Activated CD8-positive, alpha-beta memory T cell treated with anti-CD3 and anti-CD28 coated beads, Interleukin-2, amount 50 U/mL, for 48 hours (primary cell): Measurements from ENCODE around the gene TTLL12.

Source experiments
- DNase-seq: peaks from one replicate; pipeline ENCODE4 v3.0.0-alpha.2; 2020

Gene TTLL12

GRCh38 chr22:43118953-43119458 lies 67.9 kb downstream of the TTLL12 start:
- no peak for DNase-seq

- no peak for DNase-seq
Observed at GRCh38 chr22:43118024-43118849, 68.7 kb downstream of the TTLL12 start.

- DNase-seq: no peak
Observed at GRCh38 chr22:43116932-43117331, 70.0 kb downstream of the TTLL12 start.
